Ishikawa (cell line): ENCODE measurements around the gene WWC1.

Source experiments
- CEBPB ChIP-seq: IDR thresholded peaks from 2 replicates; pipeline ENCODE4 v1.6.1; 2012
- CREB1 ChIP-seq: IDR thresholded peaks from 2 replicates; pipeline ENCODE4 v1.6.1; 2012; ENCODE audit warnings: low read depth
- EP300 ChIP-seq: IDR thresholded peaks from 2 replicates; pipeline ENCODE4 v1.6.1; 2012; ENCODE audit warnings: borderline replicate concordance
- FOXM1 ChIP-seq: IDR thresholded peaks from 2 replicates; pipeline ENCODE4 v1.6.1; 2012; ENCODE audit warnings: low read depth, borderline replicate concordance
- NFIC ChIP-seq: IDR thresholded peaks from 2 replicates; pipeline ENCODE4 v1.6.1; 2012
- RAD21 ChIP-seq: IDR thresholded peaks from 2 replicates; pipeline ENCODE4 v1.6.1; 2012; ENCODE audit warnings: low read depth
- REST ChIP-seq: IDR thresholded peaks from 2 replicates; pipeline ENCODE4 v1.6.1; 2012; ENCODE audit warnings: low read depth, mild to moderate bottlenecking
- TAF1 ChIP-seq: IDR thresholded peaks from 2 replicates; pipeline ENCODE4 v1.6.1; 2012; ENCODE audit warnings: low read depth, mild to moderate bottlenecking
- TCF12 ChIP-seq: IDR thresholded peaks from 2 replicates; pipeline ENCODE4 v1.6.1; 2012; ENCODE audit warnings: low read depth
- TEAD4 ChIP-seq: IDR thresholded peaks from 2 replicates; pipeline ENCODE4 v1.6.1; 2012
- YY1 ChIP-seq: IDR thresholded peaks from 2 replicates; pipeline ENCODE4 v1.6.1; 2012; ENCODE audit warnings: low read depth
- ZBTB7A ChIP-seq: IDR thresholded peaks from 2 replicates; pipeline ENCODE4 v1.6.1; 2012; ENCODE audit warnings: low read depth
- TF ChIP-seq, protein P1 (sequence below): IDR thresholded peaks from 2 replicates; pipeline ENCODE4 v1.6.1; 2012

WWC1 gene

GRCh38 chr5:168327451-168327850 lies 36.0 kb downstream of the WWC1 start:
- TF ChIP-seq TCF12 (no peak), YY1 (no peak)

- no peak for TF ChIP-seq YY1
- no peak for TF ChIP-seq REST
- no peak for TF ChIP-seq EP300
- TF ChIP-seq TCF12, result no peak
- no peak for TF ChIP-seq TAF1
Observed at GRCh38 chr5:168327994-168328393, 36.5 kb downstream of the WWC1 start.

DNA sequence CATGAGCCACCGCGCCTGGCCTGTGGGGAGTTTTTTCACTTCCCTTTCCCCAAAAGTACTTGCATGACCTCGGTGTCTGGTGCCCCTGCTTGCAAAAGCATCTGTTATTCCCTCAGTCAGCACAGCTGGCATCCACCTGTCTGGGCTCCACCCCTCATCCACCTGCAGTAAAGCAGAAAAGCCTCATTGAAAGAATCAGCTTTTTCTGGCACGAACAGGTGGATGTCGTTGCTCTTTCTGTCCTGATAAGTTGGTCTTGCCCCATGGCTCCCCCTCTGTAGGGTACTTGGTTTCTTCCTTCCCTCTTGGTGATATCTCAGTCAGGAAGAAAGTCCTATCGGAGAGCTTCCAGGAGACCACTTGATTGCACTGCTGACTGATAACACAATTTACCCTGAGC lies 37.4 kb downstream of the WWC1 start:
- no peak for TF ChIP-seq REST
- TF ChIP-seq, protein P1, sequence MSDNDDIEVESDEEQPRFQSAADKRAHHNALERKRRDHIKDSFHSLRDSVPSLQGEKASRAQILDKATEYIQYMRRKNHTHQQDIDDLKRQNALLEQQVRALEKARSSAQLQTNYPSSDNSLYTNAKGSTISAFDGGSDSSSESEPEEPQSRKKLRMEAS, result 0 out of 2 replicates have a peak, but pooled peaks have one; percentile 12

DNA sequence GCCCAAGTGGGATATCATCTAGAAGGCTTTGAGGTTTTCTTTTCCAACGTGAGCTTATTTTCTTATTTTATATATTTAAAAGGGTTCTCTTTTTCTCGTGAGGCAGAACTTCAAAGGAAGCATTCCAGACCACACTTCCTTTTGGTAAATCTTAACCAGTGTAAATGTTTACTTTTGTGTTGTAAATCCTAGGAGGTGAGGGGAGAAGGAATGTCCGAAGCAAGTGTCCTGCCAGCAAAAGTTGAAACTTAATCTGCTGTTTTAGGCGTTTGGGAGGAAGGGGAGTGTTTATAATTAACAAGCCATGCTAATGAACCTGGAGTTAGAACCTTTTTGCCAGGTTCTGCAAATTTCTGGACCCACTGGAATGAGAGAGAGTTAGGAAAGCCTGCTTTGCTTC lies 37.9 kb downstream of the WWC1 start:
- TF ChIP-seq ZBTB7A, result no peak
- no peak for TF ChIP-seq YY1
- TF ChIP-seq REST, result no peak
- TF ChIP-seq FOXM1, result no peak
- no peak for TF ChIP-seq TEAD4
- no peak for TF ChIP-seq CEBPB

DNA sequence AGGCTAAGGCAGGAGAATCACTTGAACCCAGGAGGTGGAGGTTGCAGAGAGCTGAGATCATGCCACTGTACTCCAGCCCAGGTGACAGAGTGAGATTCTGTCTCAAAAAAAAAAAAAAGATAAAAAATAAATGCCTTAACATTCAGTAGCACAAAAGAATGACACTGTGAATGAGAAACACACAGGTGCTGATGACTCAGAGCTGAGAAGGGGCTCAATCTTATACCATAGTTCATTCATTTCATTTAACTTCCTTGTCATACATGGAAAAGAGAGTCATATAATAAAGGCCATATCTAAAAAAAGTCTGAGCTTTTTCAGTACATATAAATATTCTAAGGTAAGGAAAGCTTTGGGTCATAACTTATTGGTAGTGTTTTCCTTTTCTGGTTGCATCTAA lies 40.6 kb downstream of the WWC1 start:
- TF ChIP-seq EP300, result no peak

GRCh38 chr5:168334280-168334679 lies 42.8 kb downstream of the WWC1 start:
- no peak for TF ChIP-seq YY1
- no peak for TF ChIP-seq CEBPB
- no peak for TF ChIP-seq TCF12
- TF ChIP-seq, protein P1, result no peak
- TF ChIP-seq ZBTB7A, result no peak
- no peak for TF ChIP-seq EP300
- TF ChIP-seq TAF1, result no peak
- TF ChIP-seq NFIC, result no peak
- no peak for TF ChIP-seq TEAD4
- TF ChIP-seq RAD21, result no peak
- no peak for TF ChIP-seq REST

DNA sequence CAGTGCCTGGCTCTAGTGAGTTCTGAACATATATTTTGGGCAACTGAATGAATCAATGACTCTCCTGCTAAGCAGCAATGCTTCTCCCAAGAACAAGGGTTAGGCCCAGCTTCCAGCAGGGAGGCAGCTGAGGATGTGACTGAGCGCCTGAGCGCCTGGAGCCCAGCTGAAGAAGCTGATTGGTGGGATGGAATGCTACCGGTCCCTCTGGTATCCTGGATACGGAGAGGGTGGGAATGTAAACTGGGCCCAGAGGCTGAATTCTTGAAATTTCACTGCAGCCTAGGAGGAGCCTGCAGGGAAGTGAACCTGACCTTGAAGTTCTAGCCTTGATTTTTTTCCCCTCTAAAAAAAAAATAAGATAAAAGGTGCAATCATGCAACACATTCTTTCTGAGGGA lies 43.2 kb downstream of the WWC1 start:
- TF ChIP-seq FOXM1 (no peak), ZBTB7A (no peak), TEAD4 (peak; percentile 84), CREB1 (no peak), NFIC (no peak)
